ENCODE results near the gene ANTXR2.

- TF ChIP-seq POLR2AphosphoS5 (IDR thresholded peaks at IDR 0.05; ENCODE audit: low read depth, low read length) (no peak), POLR2A (IDR thresholded peaks at IDR 0.05; ENCODE audit: low read depth, low read length) (no peak)
Observed at GRCh38 chr4:80060804-80061203, 12.2 kb downstream of the ANTXR2 start.

Measured in GM12892 (cell line).